Ishikawa (cell line): Measurements from ENCODE around the gene IL17RA.

ENCODE experiments used
- CEBPB ChIP-seq: IDR thresholded peaks from 2 replicates; pipeline ENCODE4 v1.6.1; 2012
- CREB1 ChIP-seq: IDR thresholded peaks from 2 replicates; pipeline ENCODE4 v1.6.1; 2012; ENCODE audit warnings: low read depth
- EGR1 ChIP-seq: IDR thresholded peaks from 2 replicates; pipeline ENCODE4 v1.6.1; 2012
- EP300 ChIP-seq: IDR thresholded peaks from 2 replicates; pipeline ENCODE4 v1.6.1; 2012; ENCODE audit warnings: borderline replicate concordance
- FOXM1 ChIP-seq: IDR thresholded peaks from 2 replicates; pipeline ENCODE4 v1.6.1; 2012; ENCODE audit warnings: low read depth, borderline replicate concordance
- MAX ChIP-seq: IDR thresholded peaks from 2 replicates; pipeline ENCODE4 v1.6.1; 2012
- NFIC ChIP-seq: IDR thresholded peaks from 2 replicates; pipeline ENCODE4 v1.6.1; 2012
- RAD21 ChIP-seq: IDR thresholded peaks from 2 replicates; pipeline ENCODE4 v1.6.1; 2012; ENCODE audit warnings: low read depth
- REST ChIP-seq: IDR thresholded peaks from 2 replicates; pipeline ENCODE4 v1.6.1; 2012; ENCODE audit warnings: low read depth, mild to moderate bottlenecking
- TAF1 ChIP-seq: IDR thresholded peaks from 2 replicates; pipeline ENCODE4 v1.6.1; 2012; ENCODE audit warnings: low read depth, mild to moderate bottlenecking
- TCF12 ChIP-seq: IDR thresholded peaks from 2 replicates; pipeline ENCODE4 v1.6.1; 2012; ENCODE audit warnings: low read depth
- TEAD4 ChIP-seq: IDR thresholded peaks from 2 replicates; pipeline ENCODE4 v1.6.1; 2012
- USF1 ChIP-seq: IDR thresholded peaks from 2 replicates; pipeline ENCODE4 v1.6.1; 2012
- YY1 ChIP-seq: IDR thresholded peaks from 2 replicates; pipeline ENCODE4 v1.6.1; 2012; ENCODE audit warnings: low read depth
- ZBTB7A ChIP-seq: IDR thresholded peaks from 2 replicates; pipeline ENCODE4 v1.6.1; 2012; ENCODE audit warnings: low read depth

The IL17RA gene

GRCh38 chr22:17056807-17057206 lies 28.0 kb upstream of the IL17RA start:
- TF ChIP-seq RAD21 = no peak
- TF ChIP-seq REST = no peak
- no peak for TF ChIP-seq EP300
- no peak for TF ChIP-seq USF1
- no peak for TF ChIP-seq TAF1
- TF ChIP-seq NFIC = no peak
- no peak for TF ChIP-seq TCF12
- TF ChIP-seq CEBPB = no peak
- no peak for TF ChIP-seq CREB1
- no peak for TF ChIP-seq MAX
- no peak for TF ChIP-seq YY1
- no peak for TF ChIP-seq TEAD4
- TF ChIP-seq ZBTB7A = no peak
- TF ChIP-seq FOXM1 = no peak
- TF ChIP-seq EGR1 = no peak

DNA sequence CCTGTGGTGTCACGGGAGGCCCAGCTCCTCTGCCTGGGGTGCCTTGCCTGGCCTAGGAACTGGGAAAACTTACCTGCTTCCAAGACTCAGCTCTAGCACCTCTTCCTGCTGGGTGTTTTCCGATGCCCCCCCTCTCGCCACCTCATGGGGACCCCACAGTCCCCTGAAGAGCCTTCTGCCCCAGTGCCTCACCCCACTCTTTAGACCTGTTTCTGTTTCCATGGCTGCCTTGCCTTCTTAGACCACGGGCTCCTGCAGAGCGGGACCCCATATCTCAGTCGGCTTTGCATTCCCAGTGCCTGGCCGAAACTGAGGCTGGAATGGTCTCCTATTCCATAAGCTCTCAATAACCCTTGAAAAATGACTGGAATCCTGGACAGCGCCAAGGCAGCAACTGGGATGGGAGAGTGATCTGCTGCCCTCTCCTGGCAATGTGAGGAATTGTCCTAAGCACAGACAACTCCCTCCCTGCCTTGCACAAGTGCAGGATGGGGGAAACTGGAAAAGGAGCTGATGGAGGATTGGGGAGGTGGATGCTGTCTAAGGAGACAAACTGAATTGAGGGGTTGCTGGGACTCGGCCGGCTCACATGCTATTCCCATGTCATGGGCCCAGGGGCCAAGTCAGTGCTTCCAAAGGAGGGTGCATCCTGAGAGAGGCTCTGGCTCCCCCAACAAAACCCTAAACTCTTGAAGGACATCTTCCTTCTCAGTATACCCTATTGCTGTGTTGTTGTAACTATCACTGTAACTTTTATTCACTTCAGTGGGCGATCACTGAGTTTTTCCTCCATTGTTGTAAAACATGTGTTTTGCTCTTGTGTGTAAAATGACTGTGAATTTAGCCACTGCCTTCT lies 26.6 kb upstream of the IL17RA start:
- TF ChIP-seq REST (peak; percentile 82), CREB1 (no peak), TEAD4 (peak; percentile 62), RAD21 (peak; percentile 81)

- TF ChIP-seq EP300 (no peak), CREB1 (no peak), FOXM1 (no peak), TCF12 (no peak), REST (no peak), ZBTB7A (no peak), TAF1 (no peak), EGR1 (no peak), NFIC (no peak), USF1 (no peak), CEBPB (no peak), RAD21 (no peak), YY1 (no peak), TEAD4 (no peak), MAX (no peak)
Measured at GRCh38 chr22:17060126-17060525, 24.7 kb upstream of the IL17RA start.

DNA sequence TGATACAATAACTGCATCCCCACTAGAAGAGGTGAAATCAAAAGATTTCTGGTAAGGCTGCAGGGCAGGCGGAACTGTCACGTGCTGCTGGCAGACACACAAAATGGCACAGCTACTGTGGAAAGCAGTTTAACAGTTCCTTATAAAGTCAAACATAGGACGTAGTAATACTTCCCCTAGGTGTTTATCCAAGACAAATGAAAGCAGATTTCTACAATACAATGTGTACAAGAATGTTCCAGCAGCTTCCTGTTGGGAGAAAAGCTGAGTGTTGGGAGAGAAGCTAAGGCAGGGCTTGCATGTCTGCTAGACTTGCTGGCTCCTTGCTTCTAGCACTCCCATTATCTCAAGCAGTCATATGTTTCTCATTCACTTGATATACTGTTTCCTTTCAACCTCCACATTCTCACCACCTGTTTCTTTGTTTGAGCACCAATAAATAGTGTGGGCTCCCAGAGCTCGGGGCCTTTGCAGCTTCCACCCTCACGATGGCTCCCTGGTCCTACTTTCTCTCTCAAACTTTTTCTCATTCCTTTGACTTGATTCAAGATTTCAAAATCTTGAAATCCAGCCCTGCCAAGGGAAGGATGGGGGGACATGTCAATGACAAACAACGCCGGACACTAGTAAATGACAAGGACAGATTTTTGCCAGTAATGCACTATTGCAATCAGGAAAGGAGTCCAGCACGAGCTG lies 21.2 kb upstream of the IL17RA start:
- TF ChIP-seq MAX (no peak), USF1 (peak; percentile 19; the same call in 1 of the 2 replicates)
